Astrocyte (in vitro differentiated cells and primary cell): ENCODE results near the gene PCDHA1. TPM values are rescaled to one million over a fixed set of nuclear protein-coding genes. Genes with fewer than 3 reads are reported as not detected.
"Not testable (repeated sequence)": the region's sequence is repeated elsewhere in the genome, so short reads cannot be mapped to it uniquely, and the experiment has no call there.

Source experiments
- DNase-seq: peaks from one replicate; pipeline ENCODE4 v3.0.0-alpha.2; 2010; ENCODE audit warnings: low read depth
- FAIRE-seq: peaks from 2 replicates; lab custom pipeline; 2011; peaks lifted over from hg19 to GRCh38; lab: Jason Lieb, UNC
- H2AFZ ChIP-seq: 2 replicates; pipeline ENCODE4 v1.6.0; 2012; ENCODE audit warnings: low read depth, low read length, inconsistent platforms
- H3K27ac ChIP-seq: 2 replicates; pipeline ENCODE4 v1.5.1; 2011; ENCODE audit warnings: low read depth, low read length, inconsistent platforms
- H3K27me3 ChIP-seq: 2 replicates; pipeline ENCODE4 v1.6.0; 2011; ENCODE audit warnings: low read length, inconsistent platforms; ENCODE audit not compliant: insufficient read depth
- H3K36me3 ChIP-seq: 2 replicates; pipeline ENCODE4 v1.5.1; 2011; ENCODE audit warnings: low read length, inconsistent platforms; ENCODE audit not compliant: insufficient read depth
- H3K4me1 ChIP-seq: 2 replicates; pipeline ENCODE4 v1.5.1; 2011; ENCODE audit warnings: low read length, inconsistent platforms; ENCODE audit not compliant: insufficient read depth
- H3K4me2 ChIP-seq: 2 replicates; pipeline ENCODE4 v1.6.0; 2012; ENCODE audit warnings: low read length, inconsistent platforms
- H3K4me3 ChIP-seq: 2 replicates; pipeline ENCODE4 v1.5.1; 2011; ENCODE audit warnings: low read depth, mild to moderate bottlenecking, low read length, inconsistent platforms; ENCODE audit not compliant: insufficient read depth
- H3K79me2 ChIP-seq: 2 replicates; pipeline ENCODE4 v1.6.0; 2012; ENCODE audit warnings: mild to moderate bottlenecking, low read length, inconsistent platforms; ENCODE audit not compliant: insufficient read depth
- H3K9ac ChIP-seq: 2 replicates; pipeline ENCODE4 v1.6.0; 2012; ENCODE audit warnings: mild to moderate bottlenecking, low read length, inconsistent platforms
- H3K9me3 ChIP-seq: 2 replicates; pipeline ENCODE4 v1.5.1; 2012; ENCODE audit warnings: low read depth, mild to moderate bottlenecking, low read length, inconsistent platforms; ENCODE audit not compliant: insufficient read depth
- H4K20me1 ChIP-seq: 2 replicates; pipeline ENCODE4 v1.6.0; 2012; ENCODE audit warnings: low read length, inconsistent platforms; ENCODE audit not compliant: insufficient read depth
- H3K27ac Mint-ChIP-seq: one replicate; pipeline ENCODE4 v1.8.0; 2021; ENCODE audit warnings: mild to moderate bottlenecking, mixed read lengths; ENCODE audit not compliant: unreplicated experiment
- H3K27me3 Mint-ChIP-seq: one replicate; pipeline ENCODE4 v1.8.0; 2021; ENCODE audit warnings: low read depth, mixed read lengths; ENCODE audit not compliant: unreplicated experiment
- H3K36me3 Mint-ChIP-seq: one replicate; pipeline ENCODE4 v1.8.0; 2021; ENCODE audit warnings: low read depth, mixed read lengths; ENCODE audit not compliant: unreplicated experiment
- H3K4me1 Mint-ChIP-seq: one replicate; pipeline ENCODE4 v1.8.0; 2021; ENCODE audit warnings: low read depth, mixed read lengths; ENCODE audit not compliant: unreplicated experiment
- H3K4me3 Mint-ChIP-seq: one replicate; pipeline ENCODE4 v1.8.0; 2021; ENCODE audit warnings: mild to moderate bottlenecking, moderate library complexity, mixed read lengths; ENCODE audit not compliant: unreplicated experiment
- H3K9me3 Mint-ChIP-seq: one replicate; pipeline ENCODE4 v1.8.0; 2021; ENCODE audit warnings: mild to moderate bottlenecking, mixed read lengths; ENCODE audit not compliant: unreplicated experiment
- EZH2 ChIP-seq: IDR thresholded peaks from 2 replicates; pipeline ENCODE4 v1.6.1; 2012; ENCODE audit warnings: mild to moderate bottlenecking, low read length, inconsistent platforms; ENCODE audit not compliant: insufficient read depth
- total RNA-seq: library from RNA; stranded (reverse); gene quantifications from 2 replicates; pipeline ENCODE4 v1.2.1, GENCODE V29; 2021
- TF ChIP-seq, protein P1 (sequence below): IDR thresholded peaks from 2 replicates; pipeline ENCODE4 v1.5.1; 2011; ENCODE audit warnings: low read depth, mild to moderate bottlenecking, inconsistent platforms, low read length, moderate library complexity; ENCODE audit not compliant: insufficient read depth

PCDHA1 gene
- total RNA-seq, 1 donor from 2014 or later = not detected

DNA sequence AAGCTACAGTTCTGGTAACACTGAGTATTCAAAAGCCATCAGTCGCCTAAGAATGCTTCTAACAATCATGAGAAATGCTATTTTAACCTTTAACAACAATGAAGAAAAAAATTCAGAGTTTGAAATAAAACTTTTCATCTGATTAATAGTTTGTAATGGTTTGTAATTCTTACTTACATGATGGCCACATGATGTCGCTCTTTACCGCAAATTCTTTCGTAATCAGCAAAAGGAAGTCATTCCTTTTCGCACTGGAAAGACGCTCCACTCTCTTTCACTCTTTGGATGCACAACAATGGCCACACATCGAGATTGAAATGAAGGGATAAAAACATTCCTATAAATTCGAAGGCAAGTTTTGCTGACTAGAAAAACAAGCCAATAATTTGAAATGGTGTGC lies 48.1 kb downstream of the PCDHA1 start, which contains the start of gene PCDHA7:
TSS of gene PCDHA7 (plus strand) at position 277 of the 400 bp plus-strand sequence. CDS start at position 392, 115 bp downstream.
- H3K4me1 ChIP-seq = no peaks in the 10 kb centered on the region
- Mint-ChIP-seq H3K36me3 (peaks cover 10% of the 10 kb centered on the region), H3K27ac (no peak within 1 kb of the TSS), H3K4me1 (no peaks in the 10 kb centered on the region), H3K27me3 (no peaks in the 10 kb centered on the region), H3K4me3 (peak within 1 kb of the TSS; percentile 76), H3K9me3 (peaks cover 5% of the 10 kb centered on the region)
- H3K4me3 ChIP-seq = no peak within 1 kb of the TSS
- H4K20me1 ChIP-seq = no peaks in the 10 kb centered on the region
- H3K36me3 ChIP-seq = no peaks in the 10 kb centered on the region
- peak; percentile 5 for DNase-seq
- no peak within 1 kb of the TSS for H2AFZ ChIP-seq
- no peak within 1 kb of the TSS for H3K27ac ChIP-seq
- TF ChIP-seq, protein P1, sequence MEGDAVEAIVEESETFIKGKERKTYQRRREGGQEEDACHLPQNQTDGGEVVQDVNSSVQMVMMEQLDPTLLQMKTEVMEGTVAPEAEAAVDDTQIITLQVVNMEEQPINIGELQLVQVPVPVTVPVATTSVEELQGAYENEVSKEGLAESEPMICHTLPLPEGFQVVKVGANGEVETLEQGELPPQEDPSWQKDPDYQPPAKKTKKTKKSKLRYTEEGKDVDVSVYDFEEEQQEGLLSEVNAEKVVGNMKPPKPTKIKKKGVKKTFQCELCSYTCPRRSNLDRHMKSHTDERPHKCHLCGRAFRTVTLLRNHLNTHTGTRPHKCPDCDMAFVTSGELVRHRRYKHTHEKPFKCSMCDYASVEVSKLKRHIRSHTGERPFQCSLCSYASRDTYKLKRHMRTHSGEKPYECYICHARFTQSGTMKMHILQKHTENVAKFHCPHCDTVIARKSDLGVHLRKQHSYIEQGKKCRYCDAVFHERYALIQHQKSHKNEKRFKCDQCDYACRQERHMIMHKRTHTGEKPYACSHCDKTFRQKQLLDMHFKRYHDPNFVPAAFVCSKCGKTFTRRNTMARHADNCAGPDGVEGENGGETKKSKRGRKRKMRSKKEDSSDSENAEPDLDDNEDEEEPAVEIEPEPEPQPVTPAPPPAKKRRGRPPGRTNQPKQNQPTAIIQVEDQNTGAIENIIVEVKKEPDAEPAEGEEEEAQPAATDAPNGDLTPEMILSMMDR = no peak
- no peak for TF ChIP-seq EZH2
- H3K9me3 ChIP-seq = peaks cover 14% of the 10 kb centered on the region
- no peak for FAIRE-seq
- no peak within 1 kb of the TSS for H3K9ac ChIP-seq
- H3K4me2 ChIP-seq = no peak within 1 kb of the TSS
- no peaks in the 10 kb centered on the region for H3K79me2 ChIP-seq
- H3K27me3 ChIP-seq = no peaks in the 10 kb centered on the region

DNA sequence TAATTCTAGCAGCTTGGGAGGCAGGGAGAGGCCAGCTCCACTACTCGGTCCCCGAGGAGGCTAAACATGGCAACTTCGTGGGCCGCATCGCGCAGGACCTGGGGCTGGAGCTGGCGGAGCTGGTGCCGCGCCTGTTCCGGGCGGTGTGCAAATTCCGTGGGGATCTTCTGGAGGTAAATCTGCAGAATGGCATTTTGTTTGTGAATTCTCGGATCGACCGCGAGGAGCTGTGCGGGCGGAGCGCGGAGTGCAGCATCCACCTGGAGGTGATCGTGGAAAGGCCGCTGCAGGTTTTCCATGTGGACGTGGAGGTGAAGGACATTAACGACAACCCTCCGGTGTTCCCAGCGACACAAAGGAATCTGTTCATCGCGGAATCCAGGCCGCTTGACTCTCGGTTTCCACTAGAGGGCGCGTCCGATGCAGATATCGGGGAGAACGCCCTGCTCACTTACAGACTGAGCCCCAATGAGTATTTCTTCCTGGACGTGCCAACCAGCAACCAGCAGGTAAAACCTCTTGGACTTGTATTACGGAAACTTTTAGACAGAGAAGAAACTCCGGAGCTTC lies 48.6 kb downstream of the PCDHA1 start:
- H3K27ac ChIP-seq, H3K36me3 Mint-ChIP-seq, H3K79me2 ChIP-seq, H3K27me3 ChIP-seq, H2AFZ ChIP-seq, H3K4me1 ChIP-seq, H3K27me3 Mint-ChIP-seq, H3K4me3 ChIP-seq, H3K9ac ChIP-seq, H3K9me3 Mint-ChIP-seq, FAIRE-seq, H3K27ac Mint-ChIP-seq, H3K4me1 Mint-ChIP-seq, H3K36me3 ChIP-seq, DNase-seq, H4K20me1 ChIP-seq, H3K4me2 ChIP-seq: not testable (repeated sequence)
- peak overlapping the region; percentile 76 for H3K4me3 Mint-ChIP-seq
- peaks cover 14% of the 10 kb centered on the region for H3K9me3 ChIP-seq

DNA sequence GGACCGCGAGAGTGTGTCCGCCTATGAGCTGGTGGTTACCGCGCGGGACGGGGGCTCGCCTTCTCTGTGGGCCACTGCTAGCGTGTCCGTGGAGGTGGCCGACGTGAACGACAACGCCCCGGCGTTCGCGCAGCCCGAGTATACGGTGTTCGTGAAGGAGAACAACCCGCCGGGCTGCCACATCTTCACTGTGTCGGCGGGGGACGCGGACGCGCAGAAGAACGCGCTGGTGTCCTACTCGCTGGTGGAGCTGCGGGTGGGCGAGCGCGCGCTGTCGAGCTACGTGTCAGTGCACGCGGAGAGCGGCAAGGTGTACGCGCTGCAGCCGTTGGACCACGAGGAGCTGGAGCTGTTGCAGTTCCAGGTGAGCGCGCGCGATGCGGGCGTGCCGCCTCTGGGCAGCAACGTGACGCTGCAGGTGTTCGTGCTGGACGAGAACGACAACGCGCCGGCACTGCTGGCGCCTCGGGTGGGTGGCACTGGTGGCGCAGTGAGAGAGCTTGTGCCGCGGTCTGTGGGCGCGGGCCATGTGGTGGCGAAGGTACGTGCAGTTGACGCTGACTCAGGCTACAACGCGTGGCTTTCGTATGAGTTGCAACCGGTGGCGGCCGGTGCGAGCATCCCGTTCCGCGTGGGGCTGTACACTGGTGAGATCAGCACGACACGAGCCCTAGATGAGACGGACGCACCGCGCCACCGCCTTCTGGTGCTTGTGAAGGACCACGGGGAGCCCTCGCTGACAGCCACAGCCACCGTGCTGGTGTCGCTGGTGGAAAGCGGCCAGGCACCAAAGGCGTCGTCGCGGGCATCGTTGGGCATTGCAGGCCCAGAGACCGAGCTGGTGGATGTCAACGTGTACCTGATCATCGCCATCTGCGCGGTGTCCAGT lies 49.9 kb downstream of the PCDHA1 start:
- Mint-ChIP-seq H3K27me3 (no peaks in the 10 kb centered on the region), H3K9me3 (peaks cover 5% of the 10 kb centered on the region), H3K36me3 (peaks cover 9% of the 10 kb centered on the region), H3K4me3 (no peak overlapping the region), H3K4me1 (no peaks in the 10 kb centered on the region), H3K27ac (no peak overlapping the region)
- no peak overlapping the region for H3K27ac ChIP-seq
- no peaks in the 10 kb centered on the region for H3K36me3 ChIP-seq
- no peak overlapping the region for H2AFZ ChIP-seq
- H3K4me3 ChIP-seq = no peak overlapping the region
- TF ChIP-seq EZH2 = no peak
- TF ChIP-seq, protein P1 = no peak
- no peaks in the 10 kb centered on the region for H3K79me2 ChIP-seq
- H4K20me1 ChIP-seq = no peaks in the 10 kb centered on the region
- no peak overlapping the region for H3K9ac ChIP-seq
- no peak for DNase-seq
- H3K9me3 ChIP-seq = peaks cover 14% of the 10 kb centered on the region
- H3K4me2 ChIP-seq = no peak overlapping the region
- no peak for FAIRE-seq
- H3K27me3 ChIP-seq = no peaks in the 10 kb centered on the region
- H3K4me1 ChIP-seq = no peaks in the 10 kb centered on the region
